Measurements from ENCODE around the gene LSAMP.
"Not testable (repeated sequence)": the region's sequence is repeated elsewhere in the genome, so short reads cannot be mapped to it uniquely, and the experiment has no call there.

LSAMP gene

GRCh38 chr3:116211901-116212300, 233.4 kb downstream of the LSAMP start:
- H4K20me1 ChIP-seq (ENCODE audit: low read depth, low read length), result no peaks in the 10 kb centered on the region
- H3K9me3 ChIP-seq (ENCODE audit: insufficient read depth, low read length), result no peaks in the 10 kb centered on the region
- TF ChIP-seq CTCF (IDR thresholded peaks at IDR 0.05; ENCODE audit: insufficient read depth, low read length, poor library complexity, severe bottlenecking) (no peak), EZH2phosphoT487 (conservative IDR thresholded peaks at IDR 0.05; ENCODE audit: low read length) (no peak)

GRCh38 chr3:116208830-116209229, 236.5 kb downstream of the LSAMP start:
- not testable (repeated sequence) for H3K27me3 ChIP-seq (ENCODE audit: low read length); H3K27ac ChIP-seq (ENCODE audit: low read depth, low read length); H4K20me1 ChIP-seq (ENCODE audit: low read depth, low read length); H3K9me2 ChIP-seq (replicated peaks; ENCODE audit: insufficient read depth, low read length); H3K9me3 ChIP-seq (ENCODE audit: insufficient read depth, low read length); H3K36me3 ChIP-seq (ENCODE audit: low read length); H3K4me3 ChIP-seq (ENCODE audit: insufficient read depth, low read length, poor library complexity, severe bottlenecking); H2AFZ ChIP-seq (ENCODE audit: low read depth, low read length, severe bottlenecking); H3K9ac ChIP-seq (ENCODE audit: low read length); H3K79me2 ChIP-seq (ENCODE audit: insufficient read depth, low read length); H3K4me2 ChIP-seq (ENCODE audit: low read depth, low read length, poor library complexity, severe bottlenecking); H3F3A ChIP-seq (ENCODE audit: insufficient read depth)

More at GRCh38 chr3:116211901-116212300, 233.4 kb downstream of the LSAMP start:
- H3K9me2 ChIP-seq (replicated peaks; ENCODE audit: insufficient read depth, low read length), result peaks cover 4% of the 10 kb centered on the region; the same call in 1 of the 2 replicates
- H3K4me2 ChIP-seq (ENCODE audit: low read depth, low read length, poor library complexity, severe bottlenecking), result no peak overlapping the region
- H3K27ac ChIP-seq (ENCODE audit: low read depth, low read length), result no peak overlapping the region
- H3K9ac ChIP-seq (ENCODE audit: low read length), result no peak overlapping the region
- H3K36me3 ChIP-seq (ENCODE audit: low read length), result no peaks in the 10 kb centered on the region
- H2AFZ ChIP-seq (ENCODE audit: low read depth, low read length, severe bottlenecking), result no peak overlapping the region
- no peaks in the 10 kb centered on the region for H3F3A ChIP-seq (ENCODE audit: insufficient read depth)
- H3K4me3 ChIP-seq (ENCODE audit: insufficient read depth, low read length, poor library complexity, severe bottlenecking), result no peak overlapping the region
- no peaks in the 10 kb centered on the region for H3K27me3 ChIP-seq (ENCODE audit: low read length)
- H3K79me2 ChIP-seq (ENCODE audit: insufficient read depth, low read length), result no peaks in the 10 kb centered on the region

- no peaks in the 10 kb centered on the region for H3K9me2 ChIP-seq (replicated peaks; ENCODE audit: insufficient read depth, low read length)
- H3K9ac ChIP-seq (ENCODE audit: low read length), result no peak overlapping the region
- no peak overlapping the region for H3K27ac ChIP-seq (ENCODE audit: low read depth, low read length)
- no peak overlapping the region for H2AFZ ChIP-seq (ENCODE audit: low read depth, low read length, severe bottlenecking)
- no peaks in the 10 kb centered on the region for H3K27me3 ChIP-seq (ENCODE audit: low read length)
- H4K20me1 ChIP-seq (ENCODE audit: low read depth, low read length), result no peaks in the 10 kb centered on the region
- TF ChIP-seq EZH2phosphoT487 (conservative IDR thresholded peaks at IDR 0.05; ENCODE audit: low read length) (no peak), CTCF (IDR thresholded peaks at IDR 0.05; ENCODE audit: insufficient read depth, low read length, poor library complexity, severe bottlenecking) (no peak)
- no peaks in the 10 kb centered on the region for H3K9me3 ChIP-seq (ENCODE audit: insufficient read depth, low read length)
- no peak overlapping the region for H3K4me2 ChIP-seq (ENCODE audit: low read depth, low read length, poor library complexity, severe bottlenecking)
- H3K4me3 ChIP-seq (ENCODE audit: insufficient read depth, low read length, poor library complexity, severe bottlenecking), result no peak overlapping the region
- no peaks in the 10 kb centered on the region for H3K79me2 ChIP-seq (ENCODE audit: insufficient read depth, low read length)
- H3F3A ChIP-seq (ENCODE audit: insufficient read depth), result no peaks in the 10 kb centered on the region
- no peaks in the 10 kb centered on the region for H3K36me3 ChIP-seq (ENCODE audit: low read length)
These were observed 244.2 kb downstream of the LSAMP start for GRCh38 chr3:116200956-116201690.

- Histone ChIP-seq H3K4me3 (ENCODE audit: insufficient read depth, low read length, poor library complexity, severe bottlenecking) (no peak overlapping the region), H3K36me3 (ENCODE audit: low read length) (no peaks in the 10 kb centered on the region), H3K9me2 (replicated peaks; ENCODE audit: insufficient read depth, low read length) (no peaks in the 10 kb centered on the region; the same call in 1 of the 2 replicates), H3K9ac (ENCODE audit: low read length) (no peak overlapping the region), H3K27me3 (ENCODE audit: low read length) (no peaks in the 10 kb centered on the region), H3F3A (ENCODE audit: insufficient read depth) (no peaks in the 10 kb centered on the region), H2AFZ (ENCODE audit: low read depth, low read length, severe bottlenecking) (no peak overlapping the region), H3K27ac (ENCODE audit: low read depth, low read length) (no peak overlapping the region), H3K79me2 (ENCODE audit: insufficient read depth, low read length) (no peaks in the 10 kb centered on the region), H3K4me2 (ENCODE audit: low read depth, low read length, poor library complexity, severe bottlenecking) (no peak overlapping the region), H3K9me3 (ENCODE audit: insufficient read depth, low read length) (no peaks in the 10 kb centered on the region), H4K20me1 (ENCODE audit: low read depth, low read length) (no peaks in the 10 kb centered on the region)
- TF ChIP-seq CTCF (IDR thresholded peaks at IDR 0.05; ENCODE audit: insufficient read depth, low read length, poor library complexity, severe bottlenecking) (no peak), EZH2phosphoT487 (conservative IDR thresholded peaks at IDR 0.05; ENCODE audit: low read length) (no peak)
These were observed 246.2 kb downstream of the LSAMP start for GRCh38 chr3:116199063-116199462.
